ENCODE data around the gene SUSD6. TPM values are rescaled to one million over a fixed set of nuclear protein-coding genes. Genes with fewer than 3 reads are reported as not detected.

Gene SUSD6
- total RNA-seq, 1 experiment from 2014 or later: 3.7 TPM

- Mint-ChIP-seq H3K27ac (no peak overlapping the region; a peak in 1 of 7 replicates), H3K36me3 (ENCODE audit: insufficient read depth in 1 of 3, low read depth in 3 of 3) (no peaks in the 10 kb centered on the region; a peak in 2 of 7 replicates), H3K9me3 (no peaks in the 10 kb centered on the region), H3K27me3 (ENCODE audit: low read depth) (peaks cover 3% of the 10 kb centered on the region; the same call in 1 of the 2 replicates), H3K4me3 (no peak overlapping the region), H3K4me1 (peaks cover 4 to 12% of the 10 kb centered on the region in 2 experiments; a peak in 2 of 4 replicates)
- Histone ChIP-seq H3K14ac (ENCODE audit: insufficient read depth, low read length) (no peak overlapping the region), H2BK20ac (ENCODE audit: low read depth, low read length, poor library complexity, severe bottlenecking) (no peak overlapping the region), H3K79me2 (ENCODE audit: insufficient read depth, low read length) (no peaks in the 10 kb centered on the region), H4K8ac (replicated peaks; ENCODE audit: insufficient read length, low read depth, low read length) (no peak overlapping the region), H2BK15ac (ENCODE audit: low read depth, low read length) (0 out of 2 replicates have a peak overlapping the region, but pooled peaks have one; percentile 25), H2AK5ac (ENCODE audit: insufficient read length, low read length) (no peak overlapping the region), H3K23me2 (ENCODE audit: insufficient read length, low read depth, low read length, poor library complexity, severe bottlenecking) (no peaks in the 10 kb centered on the region), H4K20me1 (ENCODE audit: control insufficient read depth, insufficient read depth, insufficient read length) (no peaks in the 10 kb centered on the region), H2BK12ac (ENCODE audit: insufficient read length, low read depth, low read length) (no peak overlapping the region), H3K4me1 (ENCODE audit: insufficient read depth, low read length) (no peaks in the 10 kb centered on the region; the same call in 1 of the 2 replicates), H3K9ac (ENCODE audit: extremely low read depth, insufficient read length, low read length) (no peak overlapping the region), H4K5ac (ENCODE audit: insufficient read length, low read depth, low read length) (no peak overlapping the region), H2BK5ac (ENCODE audit: insufficient read length, low read length) (no peak overlapping the region), H3K4me2 (ENCODE audit: insufficient read depth, insufficient read length, low read length) (no peak overlapping the region), H3K23ac (ENCODE audit: insufficient read length, low read depth, low read length) (no peak overlapping the region), H3K18ac (ENCODE audit: insufficient read length, low read depth, low read length) (no peak overlapping the region), H3K56ac (ENCODE audit: insufficient read length, low read depth, low read length) (no peak overlapping the region), H3K9me3 (ENCODE audit: control insufficient read depth, low read depth, low read length) (no peaks in the 10 kb centered on the region), H3K27me3 (ENCODE audit: insufficient read depth, low read length) (no peaks in the 10 kb centered on the region), H2BK120ac (ENCODE audit: low read depth, low read length, poor library complexity, severe bottlenecking) (no peak overlapping the region), H3K4ac (ENCODE audit: low read depth, low read length) (no peak overlapping the region), H3K27ac (ENCODE audit: insufficient read length, low read depth, low read length) (no peak overlapping the region), H4K91ac (ENCODE audit: insufficient read length, low read depth, low read length) (no peak overlapping the region), H3K79me1 (ENCODE audit: insufficient read depth, low read depth, low read length, poor library complexity, severe bottlenecking) (no peaks in the 10 kb centered on the region), H2AFZ (ENCODE audit: low read length) (no peak overlapping the region), H3T11ph (ENCODE audit: low read length) (no peak overlapping the region)
- no peak for TF ChIP-seq CTCF (conservative IDR thresholded peaks at IDR 0.05)
- WGBS (ENCODE audit: extremely low coverage, insufficient read length, low lambda C conversion rate): no CpG with 5 or more reads among the region's 2 CpGs
- no peak for DNase-seq
These were observed 20.1 kb upstream of the SUSD6 start for GRCh38 chr14:69591317-69591716.
